22Rv1 (cell line): Measurements from ENCODE around the gene LLGL1.

Experiments
- H3K27ac ChIP-seq: fragments of 450-650 bp; 2 replicates; pipeline ENCODE4 v1.5.1; 2017
- ZFX ChIP-seq: fragments of 450-650 bp; IDR thresholded peaks from 2 replicates; pipeline ENCODE4 v1.6.1; 2017; ENCODE audit warnings: antibody characterized with exemption, borderline replicate concordance
- TF ChIP-seq, protein P1 (sequence below): fragments of 450-650 bp; IDR thresholded peaks from 2 replicates; pipeline ENCODE4 v1.5.1; 2017; ENCODE audit warnings: mild to moderate bottlenecking

The LLGL1 gene

DNA sequence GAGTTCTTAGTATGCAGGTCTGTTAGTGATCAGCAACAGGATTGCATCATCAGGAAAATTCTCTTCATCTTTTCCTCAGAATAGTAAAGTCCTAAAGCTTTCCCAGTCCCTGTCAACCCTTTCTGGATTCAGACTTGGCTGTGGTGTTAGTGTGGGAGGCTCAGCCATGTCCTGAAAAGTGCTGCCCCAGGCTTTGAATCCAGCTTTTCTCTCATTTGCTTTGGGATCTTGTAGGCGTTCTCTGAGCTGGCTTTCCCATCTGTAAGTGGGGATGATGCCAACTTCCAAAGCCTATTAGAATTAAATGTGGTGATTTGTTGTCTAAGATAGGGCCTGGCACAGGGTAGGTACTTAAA lies 38.8 kb upstream of the LLGL1 start:
- H3K27ac ChIP-seq: no peak overlapping the region
- TF ChIP-seq, protein P1, sequence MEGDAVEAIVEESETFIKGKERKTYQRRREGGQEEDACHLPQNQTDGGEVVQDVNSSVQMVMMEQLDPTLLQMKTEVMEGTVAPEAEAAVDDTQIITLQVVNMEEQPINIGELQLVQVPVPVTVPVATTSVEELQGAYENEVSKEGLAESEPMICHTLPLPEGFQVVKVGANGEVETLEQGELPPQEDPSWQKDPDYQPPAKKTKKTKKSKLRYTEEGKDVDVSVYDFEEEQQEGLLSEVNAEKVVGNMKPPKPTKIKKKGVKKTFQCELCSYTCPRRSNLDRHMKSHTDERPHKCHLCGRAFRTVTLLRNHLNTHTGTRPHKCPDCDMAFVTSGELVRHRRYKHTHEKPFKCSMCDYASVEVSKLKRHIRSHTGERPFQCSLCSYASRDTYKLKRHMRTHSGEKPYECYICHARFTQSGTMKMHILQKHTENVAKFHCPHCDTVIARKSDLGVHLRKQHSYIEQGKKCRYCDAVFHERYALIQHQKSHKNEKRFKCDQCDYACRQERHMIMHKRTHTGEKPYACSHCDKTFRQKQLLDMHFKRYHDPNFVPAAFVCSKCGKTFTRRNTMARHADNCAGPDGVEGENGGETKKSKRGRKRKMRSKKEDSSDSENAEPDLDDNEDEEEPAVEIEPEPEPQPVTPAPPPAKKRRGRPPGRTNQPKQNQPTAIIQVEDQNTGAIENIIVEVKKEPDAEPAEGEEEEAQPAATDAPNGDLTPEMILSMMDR: no peak
- no peak for TF ChIP-seq ZFX

DNA sequence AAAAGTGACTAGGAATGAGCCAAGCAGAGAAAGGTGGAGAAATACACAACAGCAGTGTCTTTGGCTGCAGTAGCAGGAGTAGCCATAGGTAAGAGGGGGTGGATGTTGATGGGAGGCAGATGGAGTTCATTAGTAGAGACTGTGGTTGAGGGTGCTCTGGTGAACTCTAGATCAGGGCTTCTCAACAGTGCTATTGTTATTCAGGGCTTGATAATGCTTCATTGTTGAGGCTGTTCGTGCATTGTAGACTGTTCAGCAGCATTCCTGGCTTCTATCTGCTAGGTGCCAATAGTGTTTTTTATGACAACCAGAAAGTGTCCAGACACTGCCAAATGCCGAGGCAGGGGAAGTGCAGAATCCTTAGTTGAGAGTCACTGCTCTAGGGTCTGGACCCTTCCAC lies 38.2 kb upstream of the LLGL1 start:
- TF ChIP-seq, protein P1: no peak
- TF ChIP-seq ZFX: no peak
- no peak overlapping the region for H3K27ac ChIP-seq

DNA sequence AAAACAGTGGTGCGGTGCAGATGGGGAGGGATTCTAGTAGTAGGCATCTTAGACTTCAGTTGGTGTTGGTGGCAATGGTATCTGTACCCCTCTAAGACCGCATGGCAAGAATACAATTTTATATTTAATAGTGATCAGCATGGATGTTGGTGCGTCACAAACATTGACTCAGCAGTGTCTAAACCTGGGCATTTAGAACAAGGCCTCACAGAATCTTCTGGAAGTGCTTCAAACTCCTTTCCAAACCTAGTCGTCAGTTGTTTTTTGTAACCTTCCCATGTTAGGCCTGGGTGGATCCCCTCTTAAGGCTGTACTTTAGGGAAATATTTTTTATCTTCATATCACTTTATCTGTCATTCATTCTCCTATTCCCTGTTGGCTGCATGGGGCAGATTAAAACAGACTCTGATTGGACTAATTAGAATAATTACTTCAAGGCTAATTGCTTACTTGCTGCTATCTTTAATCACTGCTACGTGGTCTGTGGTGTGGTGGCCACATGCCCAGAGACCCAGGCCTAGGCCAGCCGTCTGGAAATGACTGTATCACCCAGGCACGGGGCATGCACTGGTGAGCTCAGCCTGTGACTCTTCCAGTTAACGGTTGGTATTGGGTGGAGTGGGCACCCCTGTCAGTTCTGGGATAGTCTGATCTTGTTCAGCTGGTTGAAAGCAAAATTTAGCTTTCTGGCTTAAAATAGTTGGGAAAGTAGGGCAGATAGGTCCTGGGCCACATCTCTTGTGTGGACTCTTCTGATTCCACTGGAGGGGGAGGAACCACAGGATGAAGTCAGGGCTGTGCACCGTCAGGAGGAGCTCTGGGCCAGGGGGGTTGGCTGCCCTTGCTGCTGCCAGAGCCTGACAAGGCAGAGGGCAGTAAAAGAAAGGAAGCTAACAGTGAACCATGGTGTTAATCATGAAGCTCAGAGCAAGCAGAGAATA lies 37.3 kb upstream of the LLGL1 start:
- no peak overlapping the region for H3K27ac ChIP-seq
- no peak for TF ChIP-seq ZFX
- TF ChIP-seq, protein P1: no peak

DNA sequence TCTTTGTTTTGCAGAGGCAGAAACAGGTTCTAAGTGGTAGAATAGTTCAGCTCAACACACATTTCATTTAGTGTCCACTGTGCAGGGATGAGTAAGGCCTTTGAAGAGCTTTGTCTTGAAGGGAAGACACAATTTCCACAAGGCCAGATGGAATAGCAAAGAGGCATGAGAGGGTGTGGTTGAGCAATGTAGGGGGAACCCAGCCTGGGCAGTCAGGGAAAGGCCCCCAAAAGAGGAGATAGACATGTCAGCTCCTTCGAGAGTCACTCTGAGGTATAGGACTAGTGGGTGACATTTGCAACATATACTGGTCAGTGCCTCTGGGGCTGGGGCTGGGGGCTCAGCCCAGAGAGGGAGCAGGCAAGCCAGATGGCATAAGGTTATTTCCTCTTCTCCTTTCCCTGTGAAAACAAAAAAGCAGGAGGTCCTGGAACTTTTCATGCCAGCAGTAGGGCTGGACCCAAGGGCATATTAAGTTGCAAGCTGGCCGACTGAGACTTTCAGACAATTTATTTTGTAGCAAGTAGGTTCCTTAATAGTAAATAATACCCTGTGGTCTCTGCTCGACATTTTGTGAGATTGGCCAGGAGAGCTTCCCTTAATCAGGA lies 34.7 kb upstream of the LLGL1 start:
- TF ChIP-seq, protein P1: no peak
- no peak for TF ChIP-seq ZFX
- no peak overlapping the region for H3K27ac ChIP-seq

DNA sequence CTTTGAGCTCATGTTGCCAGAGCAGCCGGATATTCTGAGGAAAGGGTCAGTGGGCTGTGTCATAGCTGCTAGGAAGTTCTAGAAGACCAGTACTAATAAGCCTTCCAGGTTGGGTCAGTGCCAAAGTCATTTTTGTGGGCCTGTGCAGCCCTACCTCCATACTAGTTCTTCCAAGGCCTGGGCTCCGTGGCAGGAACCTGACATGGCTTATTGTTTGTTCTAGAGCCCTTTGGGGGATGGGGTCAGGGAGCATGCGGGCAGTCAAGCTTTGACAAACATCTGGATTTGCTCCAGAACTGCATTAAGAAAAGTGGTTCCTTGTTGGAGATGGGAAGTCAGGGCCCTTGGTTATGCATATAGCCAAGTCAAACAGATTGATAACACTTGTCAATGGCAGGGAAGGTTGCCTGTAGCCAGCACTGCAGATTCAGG lies 34.2 kb upstream of the LLGL1 start:
- H3K27ac ChIP-seq: no peak overlapping the region
- TF ChIP-seq, protein P1: no peak
- no peak for TF ChIP-seq ZFX

DNA sequence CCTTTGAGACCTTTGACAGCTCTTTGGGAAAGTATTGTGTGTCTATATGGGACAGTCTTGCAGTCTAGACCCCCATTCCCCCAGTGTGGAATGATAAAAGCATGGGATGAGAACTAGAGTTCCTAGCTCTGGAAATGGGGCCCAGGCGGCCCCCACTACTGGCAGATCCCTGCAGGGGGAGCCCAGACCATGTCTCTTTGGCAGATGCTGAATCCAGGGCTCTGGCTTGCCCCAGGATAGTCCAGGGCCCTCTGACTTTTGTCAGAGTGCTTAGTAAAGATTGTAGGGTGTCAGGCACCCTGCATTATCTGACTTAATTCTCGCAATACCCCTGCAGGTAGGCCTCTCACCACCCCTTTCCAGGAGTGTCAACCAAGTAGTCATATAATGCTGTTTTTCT lies 33.5 kb upstream of the LLGL1 start:
- H3K27ac ChIP-seq: no peak overlapping the region
- TF ChIP-seq, protein P1: no peak
- TF ChIP-seq ZFX: no peak

DNA sequence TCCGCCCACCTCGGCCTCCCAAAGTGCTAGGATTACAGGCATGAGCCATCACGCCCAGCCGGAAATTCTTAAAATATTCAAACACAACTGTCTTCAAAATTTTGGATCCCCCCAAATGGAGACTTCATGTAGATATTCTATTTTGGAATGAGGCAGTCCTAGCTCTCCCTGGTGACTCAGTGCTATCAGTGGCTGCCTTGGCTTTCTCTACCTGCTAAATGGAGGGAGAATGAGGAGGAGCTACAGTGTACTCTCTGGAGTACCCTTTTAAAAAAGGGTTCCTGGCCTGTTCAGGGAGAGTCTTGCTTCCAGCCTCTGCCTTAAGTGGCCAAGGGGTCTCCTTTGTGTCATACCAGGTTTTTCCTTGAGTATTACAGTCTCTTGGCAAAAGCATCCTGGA lies 31.0 kb upstream of the LLGL1 start:
- TF ChIP-seq, protein P1: no peak
- no peak for TF ChIP-seq ZFX
- H3K27ac ChIP-seq: no peak overlapping the region
